Gastroesophageal sphincter (tissue), 4 donors: Measurements from ENCODE around the gene NELL1. TPM values are rescaled to one million over a fixed set of nuclear protein-coding genes. Genes with fewer than 3 reads are reported as not detected.

Source experiments
- ATAC-seq: fragments of 150-250 bp; one replicate; pipeline ENCODE4 v1.9.1; 2016; ENCODE audit warnings: mild to moderate bottlenecking, moderate library complexity
- H3K27ac ChIP-seq, 4 donors: fragments of 200-600 bp; sonication (generic) in 3 of 4; 1 replicate in 3 of 4; 2 replicates in 1 of 4; pipeline ENCODE4 v1.5.1; 2016 to 2019
- H3K27me3 ChIP-seq: fragments of 200-600 bp; sonication (generic); one replicate; pipeline ENCODE4 v1.5.1; 2019
- H3K36me3 ChIP-seq, 2 donors: fragments of 200-600 bp; sonication (generic); one replicate each; pipeline ENCODE4 v1.5.1; 2019; ENCODE audit warnings: control low read depth in 1 of 2
- H3K4me1 ChIP-seq, 3 donors: fragments of 200-600 bp; sonication (generic); 1 replicate in 2 of 3; 2 replicates in 1 of 3; pipeline ENCODE4 v1.5.1; 2016 to 2019; ENCODE audit warnings: control low read depth in 2 of 3
- H3K4me3 ChIP-seq, 2 donors: fragments of 200-600 bp; sonication (generic); one replicate each; pipeline ENCODE4 v1.5.1; 2019; ENCODE audit warnings: mild to moderate bottlenecking in 1 of 2, moderate library complexity in 1 of 2
- H3K9me3 ChIP-seq, 3 donors: fragments of 200-600 bp; sonication (generic); one replicate each; pipeline ENCODE4 v1.5.1; 2017 to 2019; ENCODE audit warnings: control low read depth in 2 of 3
- CTCF ChIP-seq, 4 experiments: fragments of 200-600 bp in 2 of 4; fragments of 450-650 bp in 2 of 4; sonication (generic) in 1 of 4; IDR thresholded peaks; one replicate each; pipeline ENCODE4 v1.5.1; 2017 to 2019; ENCODE audit warnings: antibody characterized with exemption in 4 of 4, mild to moderate bottlenecking in 2 of 4, moderate library complexity in 2 of 4
- EP300 ChIP-seq: sonication (generic); formaldehyde crosslinking; IDR thresholded peaks from one replicate; pipeline ENCODE4 v1.6.1; 2017; ENCODE audit warnings: antibody characterized with exemption, mild to moderate bottlenecking
- POLR2A ChIP-seq, 2 donors: fragments of 450-650 bp; IDR thresholded peaks; one replicate each; pipeline ENCODE4 v1.6.1; 2017; ENCODE audit warnings: antibody characterized with exemption in 2 of 2, mild to moderate bottlenecking in 2 of 2, moderate library complexity in 1 of 2
- POLR2AphosphoS5 ChIP-seq: sonication (generic); formaldehyde crosslinking; IDR thresholded peaks from one replicate; pipeline ENCODE4 v1.6.1; 2017; ENCODE audit warnings: antibody characterized with exemption
- WGBS, 2 donors: methylation state at CpG; one replicate each; pipeline ENCODE4 v1.1.5; 2018; ENCODE audit warnings: low coverage in 1 of 2; 5-methylcytosine and 5-hydroxymethylcytosine counted together
- total RNA-seq, 4 donors: library from RNA; depleted of rRNA; stranded (reverse); fragments of >200 nt; gene quantifications; one replicate each; pipeline ENCODE4 v1.1.0, GENCODE V29; 2016

The NELL1 gene
- total RNA-seq, 4 donors from 2014 or later, result 0.27 to 3.0 (median 1.5) TPM

- Histone ChIP-seq H3K27me3 (no peaks in the 10 kb centered on the region), H3K4me3 (no peak overlapping the region), H3K4me1 (no peaks in the 10 kb centered on the region), H3K36me3 (no peaks in the 10 kb centered on the region), H3K27ac (no peak overlapping the region), H3K9me3 (peaks cover 0 to 28% (median 0%) of the 10 kb centered on the region in 3 donors)
- WGBS, 2 donors, result no CpG with 5 or more reads among the region's 1 CpG
- TF ChIP-seq CTCF (IDR thresholded peaks at IDR 0.05) (no peak), EP300 (no peak), POLR2A (IDR thresholded peaks at IDR 0.05) (no peak), POLR2AphosphoS5 (no peak)
- no peak for ATAC-seq
Measured at GRCh38 chr11:20808328-20808727, 138.9 kb downstream of the NELL1 start.

- WGBS, 2 donors, result 56 to 71% methylated on average over 2 of the region's 2 CpGs
- Histone ChIP-seq H3K4me3 (no peak overlapping the region), H3K27ac (no peak overlapping the region)
Measured at GRCh38 chr11:20821046-20821445, 151.7 kb downstream of the NELL1 start.

GRCh38 chr11:20821470-20821869 lies 152.1 kb downstream of the NELL1 start:
- no peak for ATAC-seq
- Histone ChIP-seq H3K4me3 (no peak overlapping the region), H3K27ac (no peak overlapping the region), H3K27me3 (no peaks in the 10 kb centered on the region), H3K9me3 (no peaks in the 10 kb centered on the region), H3K36me3 (no peaks in the 10 kb centered on the region), H3K4me1 (no peaks in the 10 kb centered on the region)
- no peak for TF ChIP-seq CTCF (IDR thresholded peaks at IDR 0.05)
- no peak for TF ChIP-seq POLR2AphosphoS5
- TF ChIP-seq EP300, result no peak
- no peak for TF ChIP-seq POLR2A (IDR thresholded peaks at IDR 0.05)

More at GRCh38 chr11:20821046-20821445, 151.7 kb downstream of the NELL1 start:
- no peak for TF ChIP-seq EP300
- TF ChIP-seq POLR2AphosphoS5, result no peak
- TF ChIP-seq CTCF (IDR thresholded peaks at IDR 0.05), result no peak
- TF ChIP-seq POLR2A (IDR thresholded peaks at IDR 0.05), result no peak
- Histone ChIP-seq H3K9me3 (no peaks in the 10 kb centered on the region), H3K4me1 (no peaks in the 10 kb centered on the region), H3K27me3 (no peaks in the 10 kb centered on the region), H3K36me3 (no peaks in the 10 kb centered on the region)
- no peak for ATAC-seq

- H3K27ac ChIP-seq, result no peak overlapping the region
- H3K4me1 ChIP-seq, result no peaks in the 10 kb centered on the region
- H3K4me3 ChIP-seq, result no peak overlapping the region
- 54 to 87% methylated on average over 1 to 2 of the region's 2 CpGs for whole genome bisulfite sequencing, 2 donors
- H3K27me3 ChIP-seq, result no peaks in the 10 kb centered on the region
- no peak for TF ChIP-seq POLR2A (IDR thresholded peaks at IDR 0.05)
- TF ChIP-seq CTCF (IDR thresholded peaks at IDR 0.05), result no peak
- no peak for TF ChIP-seq EP300
- TF ChIP-seq POLR2AphosphoS5, result no peak
- H3K36me3 ChIP-seq, result no peaks in the 10 kb centered on the region
- no peak for ATAC-seq
- no peaks in the 10 kb centered on the region for H3K9me3 ChIP-seq
Measured at GRCh38 chr11:20824773-20825172, 155.4 kb downstream of the NELL1 start.

GRCh38 chr11:20835561-20835960 lies 166.2 kb downstream of the NELL1 start:
- Histone ChIP-seq H3K36me3 (no peaks in the 10 kb centered on the region), H3K27me3 (no peaks in the 10 kb centered on the region), H3K27ac (no peak overlapping the region), H3K4me1 (no peaks in the 10 kb centered on the region), H3K4me3 (no peak overlapping the region), H3K9me3 (no peaks in the 10 kb centered on the region)
- TF ChIP-seq POLR2A (IDR thresholded peaks at IDR 0.05) (no peak), POLR2AphosphoS5 (no peak), EP300 (no peak), CTCF (IDR thresholded peaks at IDR 0.05) (no peak)
- 63 to 71% methylated on average over 3 of the region's 3 CpGs for WGBS, 2 donors
- ATAC-seq, result no peak
